ENCODE data around the gene MYO10. TPM values are rescaled to one million over a fixed set of nuclear protein-coding genes. Genes with fewer than 3 reads are reported as not detected.

MYO10 gene
- total RNA-seq, 4 donors from 2014 or later: 34.7 to 122 (median 71.2) TPM

- Histone ChIP-seq H3K27me3 (no peaks in the 10 kb centered on the region), H3K27ac (no peak overlapping the region), H3K4me1 (no peaks in the 10 kb centered on the region), H3K36me3 (peaks cover 0 to 80% (median 0%) of the 10 kb centered on the region in 3 donors), H3K9me3 (no peaks in the 10 kb centered on the region), H3K4me3 (no peak overlapping the region)
- DNase-seq: peak in 2 of 3 donors; percentile 25 to 56
- TF ChIP-seq CTCF (IDR thresholded peaks at IDR 0.05) (no peak), POLR2A (IDR thresholded peaks at IDR 0.05) (no peak)
Observed at GRCh38 chr5:16673241-16674201, 262.6 kb downstream of the MYO10 start.

GRCh38 chr5:16671208-16671607 is 264.9 kb downstream of the MYO10 start:
- no peak overlapping the region for H3K4me3 ChIP-seq
- no peak overlapping the region for H3K27ac ChIP-seq
- H3K27me3 ChIP-seq: no peaks in the 10 kb centered on the region
- no peaks in the 10 kb centered on the region for H3K4me1 ChIP-seq
- H3K36me3 ChIP-seq: peaks cover 0 to 90% (median 0%) of the 10 kb centered on the region in 3 donors
- no peaks in the 10 kb centered on the region for H3K9me3 ChIP-seq
- DNase-seq: no peak
- no peak for TF ChIP-seq CTCF (IDR thresholded peaks at IDR 0.05)
- TF ChIP-seq POLR2A (IDR thresholded peaks at IDR 0.05): no peak

- Histone ChIP-seq H3K27ac (no peak overlapping the region), H3K4me3 (no peak overlapping the region)
- no peak for TF ChIP-seq POLR2A (IDR thresholded peaks at IDR 0.05)
Observed at GRCh38 chr5:16669776-16670175, 266.3 kb downstream of the MYO10 start.

GRCh38 chr5:16668631-16669030 is 267.5 kb downstream of the MYO10 start:
- H3K27me3 ChIP-seq: no peaks in the 10 kb centered on the region
- no peaks in the 10 kb centered on the region for H3K9me3 ChIP-seq
- H3K4me1 ChIP-seq: no peaks in the 10 kb centered on the region
- no peak overlapping the region for H3K27ac ChIP-seq
- H3K36me3 ChIP-seq: peaks cover 0 to 68% (median 0%) of the 10 kb centered on the region in 3 donors
- no peak for TF ChIP-seq CTCF (IDR thresholded peaks at IDR 0.05)
- no peak for TF ChIP-seq POLR2A (IDR thresholded peaks at IDR 0.05)
- DNase-seq: no peak
- H3K4me3 ChIP-seq: no peak overlapping the region

More at GRCh38 chr5:16669776-16670175, 266.3 kb downstream of the MYO10 start:
- DNase-seq: no peak
- Histone ChIP-seq H3K36me3 (peaks cover 0 to 78% (median 0%) of the 10 kb centered on the region in 3 donors), H3K27me3 (no peaks in the 10 kb centered on the region), H3K9me3 (no peaks in the 10 kb centered on the region), H3K4me1 (no peaks in the 10 kb centered on the region)

DNA sequence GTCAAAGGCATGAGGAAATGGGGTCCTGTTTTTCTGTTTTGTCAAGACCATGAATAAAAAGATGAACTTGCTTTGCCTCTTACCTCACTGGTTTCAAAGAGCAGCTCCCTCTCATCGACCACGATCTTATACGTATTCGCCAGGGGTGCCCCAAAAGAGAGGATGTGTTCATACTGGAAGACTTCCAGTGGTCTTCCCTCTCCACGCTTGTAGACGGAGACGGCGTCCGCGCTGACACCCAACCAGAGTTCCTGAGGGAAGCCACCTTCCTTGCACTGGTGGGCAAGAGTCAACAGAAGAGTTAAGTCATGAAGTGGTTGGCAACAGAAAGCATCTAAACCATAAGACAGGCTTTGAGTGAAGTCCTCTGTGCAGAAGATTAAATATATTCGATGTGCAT is 267.9 kb downstream of the MYO10 start:
- Histone ChIP-seq H3K4me1 (no peaks in the 10 kb centered on the region), H3K4me3 (no peak overlapping the region), H3K36me3 (peaks cover 0 to 64% (median 0%) of the 10 kb centered on the region in 3 donors), H3K27me3 (no peaks in the 10 kb centered on the region), H3K9me3 (no peaks in the 10 kb centered on the region), H3K27ac (no peak overlapping the region)
- no peak for TF ChIP-seq CTCF (IDR thresholded peaks at IDR 0.05)
- no peak for TF ChIP-seq POLR2A (IDR thresholded peaks at IDR 0.05)
- DNase-seq: no peak

GRCh38 chr5:16666883-16667398 is 269.1 kb downstream of the MYO10 start:
- Histone ChIP-seq H3K4me1 (no peaks in the 10 kb centered on the region), H3K27me3 (no peaks in the 10 kb centered on the region), H3K9me3 (no peaks in the 10 kb centered on the region), H3K4me3 (no peak overlapping the region), H3K36me3 (peaks cover 0 to 51% (median 0%) of the 10 kb centered on the region in 3 donors), H3K27ac (no peak overlapping the region)
- no peak for DNase-seq
- TF ChIP-seq CTCF (IDR thresholded peaks at IDR 0.05) (peak in 4 of 6 experiments; percentile 4 to 49 (median 49)), POLR2A (IDR thresholded peaks at IDR 0.05) (no peak)

Measured in Peyer's patch (tissue), 4 donors.